ENCODE measurements around the gene SHCBP1L.

- TF ChIP-seq CTCF (IDR thresholded peaks at IDR 0.05) (no peak), POLR2A (IDR thresholded peaks at IDR 0.05) (no peak)
Measured at GRCh38 chr1:182968151-182968741, 15.3 kb upstream of the SHCBP1L start.
